ENCODE measurements around the gene EYS. TPM values are rescaled to one million over a fixed set of nuclear protein-coding genes. Genes with fewer than 3 reads are reported as not detected.

EYS gene
- total and polyA plus RNA-seq, 2 experiments from 2014 or later, result under 0.01 to 0.15 TPM

- TF ChIP-seq, protein P1, sequence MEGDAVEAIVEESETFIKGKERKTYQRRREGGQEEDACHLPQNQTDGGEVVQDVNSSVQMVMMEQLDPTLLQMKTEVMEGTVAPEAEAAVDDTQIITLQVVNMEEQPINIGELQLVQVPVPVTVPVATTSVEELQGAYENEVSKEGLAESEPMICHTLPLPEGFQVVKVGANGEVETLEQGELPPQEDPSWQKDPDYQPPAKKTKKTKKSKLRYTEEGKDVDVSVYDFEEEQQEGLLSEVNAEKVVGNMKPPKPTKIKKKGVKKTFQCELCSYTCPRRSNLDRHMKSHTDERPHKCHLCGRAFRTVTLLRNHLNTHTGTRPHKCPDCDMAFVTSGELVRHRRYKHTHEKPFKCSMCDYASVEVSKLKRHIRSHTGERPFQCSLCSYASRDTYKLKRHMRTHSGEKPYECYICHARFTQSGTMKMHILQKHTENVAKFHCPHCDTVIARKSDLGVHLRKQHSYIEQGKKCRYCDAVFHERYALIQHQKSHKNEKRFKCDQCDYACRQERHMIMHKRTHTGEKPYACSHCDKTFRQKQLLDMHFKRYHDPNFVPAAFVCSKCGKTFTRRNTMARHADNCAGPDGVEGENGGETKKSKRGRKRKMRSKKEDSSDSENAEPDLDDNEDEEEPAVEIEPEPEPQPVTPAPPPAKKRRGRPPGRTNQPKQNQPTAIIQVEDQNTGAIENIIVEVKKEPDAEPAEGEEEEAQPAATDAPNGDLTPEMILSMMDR (IDR thresholded peaks at IDR 0.05; ENCODE audit: low read depth, low read length), result no peak
- Histone ChIP-seq H3K36me3 (no peaks in the 10 kb centered on the region), H3K4me1 (ENCODE audit: low read depth) (peaks cover 25% of the 10 kb centered on the region), H3K27me3 (no peaks in the 10 kb centered on the region), H3K4me3 (no peak overlapping the region), H3K27ac (no peak overlapping the region), H3K9me3 (ENCODE audit: low read depth) (no peaks in the 10 kb centered on the region)
- no peak for DNase-seq (ENCODE audit: low read depth in 1 of 2, low spot score in 1 of 2)
Measured at GRCh38 chr6:63930848-63931247, 1776.2 kb downstream of the EYS start.

GRCh38 chr6:63929111-63929510, 1777.9 kb downstream of the EYS start:
- H3K4me3 ChIP-seq, result no peak overlapping the region
- peaks cover 25% of the 10 kb centered on the region for H3K4me1 ChIP-seq (ENCODE audit: low read depth)
- no peak for DNase-seq (ENCODE audit: low read depth in 1 of 2, low spot score in 1 of 2)
- H3K27ac ChIP-seq, result peak overlapping the region; percentile 53
- H3K27me3 ChIP-seq, result no peaks in the 10 kb centered on the region
- no peaks in the 10 kb centered on the region for H3K9me3 ChIP-seq (ENCODE audit: low read depth)
- no peaks in the 10 kb centered on the region for H3K36me3 ChIP-seq
- TF ChIP-seq, protein P1 (IDR thresholded peaks at IDR 0.05; ENCODE audit: low read depth, low read length), result no peak

GRCh38 chr6:63928613-63929012, 1778.4 kb downstream of the EYS start:
- TF ChIP-seq, protein P1 (IDR thresholded peaks at IDR 0.05; ENCODE audit: low read depth, low read length), result no peak
- DNase-seq (ENCODE audit: low read depth in 1 of 2, low spot score in 1 of 2), result no peak
- peaks cover 25% of the 10 kb centered on the region for H3K4me1 ChIP-seq (ENCODE audit: low read depth)
- H3K27ac ChIP-seq, result peak overlapping the region; percentile 53
- H3K9me3 ChIP-seq (ENCODE audit: low read depth), result no peaks in the 10 kb centered on the region
- no peaks in the 10 kb centered on the region for H3K36me3 ChIP-seq
- H3K27me3 ChIP-seq, result no peaks in the 10 kb centered on the region
- H3K4me3 ChIP-seq, result no peak overlapping the region

DNA sequence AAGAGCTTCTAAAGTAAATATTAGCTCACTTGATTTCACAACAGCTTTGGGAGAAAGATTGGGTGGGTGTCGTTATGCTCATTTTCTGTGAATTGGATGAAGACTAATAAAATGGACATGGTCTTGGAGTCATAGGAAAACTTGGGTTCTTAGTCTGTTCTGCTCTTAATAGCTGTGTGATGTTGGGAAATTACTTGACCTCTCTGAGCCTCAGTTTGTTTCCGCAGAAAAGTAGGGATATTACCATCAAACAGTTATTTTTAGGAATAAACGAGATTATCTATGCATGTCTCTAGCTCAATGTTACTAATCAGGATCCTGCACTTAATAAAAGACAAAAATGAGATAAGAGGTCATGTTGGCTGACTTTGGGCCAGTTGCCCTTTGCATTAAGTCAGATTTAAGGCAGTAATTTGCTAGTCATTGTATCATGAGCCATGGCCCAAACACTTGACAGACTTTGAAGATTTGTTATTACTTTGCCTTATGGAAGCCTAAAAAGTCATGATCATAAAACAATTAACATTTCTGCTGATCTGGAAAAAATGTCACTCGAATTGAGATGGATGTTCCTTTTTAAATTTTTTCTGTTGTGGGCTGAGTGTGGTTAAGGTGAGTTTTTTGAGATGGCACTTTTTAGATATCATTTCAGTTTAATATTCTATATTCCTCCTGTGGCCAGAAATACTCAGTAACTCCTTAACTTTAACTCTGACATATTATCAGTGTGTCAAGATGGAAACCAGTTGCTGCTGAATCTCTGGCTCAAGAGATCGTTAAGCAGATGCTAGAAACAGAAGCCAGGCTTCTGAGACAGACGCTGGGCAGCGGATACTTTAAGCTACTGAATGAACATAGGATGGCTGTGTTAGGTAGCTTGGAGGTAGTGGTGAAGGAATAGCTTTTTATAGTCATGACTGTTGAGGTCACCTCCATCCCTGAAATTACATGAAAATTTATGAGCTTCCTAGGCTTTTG, 1779.8 kb downstream of the EYS start:
- H3K4me3 ChIP-seq, result no peak overlapping the region
- peak; percentile 1 to 70 for DNase-seq (ENCODE audit: low read depth in 1 of 2, low spot score in 1 of 2)
- no peaks in the 10 kb centered on the region for H3K27me3 ChIP-seq
- H3K9me3 ChIP-seq (ENCODE audit: low read depth), result no peaks in the 10 kb centered on the region
- peaks cover 25% of the 10 kb centered on the region for H3K4me1 ChIP-seq (ENCODE audit: low read depth)
- TF ChIP-seq, protein P1 (IDR thresholded peaks at IDR 0.05; ENCODE audit: low read depth, low read length), result no peak
- H3K27ac ChIP-seq, result peak overlapping the region; percentile 28
- no peaks in the 10 kb centered on the region for H3K36me3 ChIP-seq

DNA sequence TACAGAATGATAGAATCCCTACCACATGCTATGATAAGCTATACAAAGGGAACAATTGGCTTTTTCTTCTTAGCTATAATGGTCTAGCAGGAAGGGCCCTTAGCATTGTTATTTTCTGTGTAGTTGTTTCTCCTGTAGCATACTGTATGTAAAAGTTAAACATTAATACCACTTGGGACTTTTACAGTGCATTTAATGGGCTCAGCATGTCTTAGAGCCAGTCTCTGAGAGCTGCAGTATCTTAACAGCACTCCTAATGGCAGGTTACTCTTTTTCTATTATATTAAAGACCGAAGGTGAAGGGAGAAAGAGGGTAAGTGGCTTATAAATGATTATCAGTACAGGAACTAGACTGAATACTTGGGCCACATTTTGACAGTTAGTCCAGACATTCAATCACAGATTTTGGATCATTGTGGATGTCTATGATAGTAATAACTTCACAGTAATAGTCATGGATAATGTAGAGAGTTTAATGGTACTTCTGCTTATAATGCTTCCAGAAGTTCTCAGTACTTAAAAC, 1780.7 kb downstream of the EYS start:
- DNase-seq (ENCODE audit: low read depth in 1 of 2, low spot score in 1 of 2), result no peak
- Histone ChIP-seq H3K4me1 (ENCODE audit: low read depth) (peaks cover 25% of the 10 kb centered on the region), H3K27me3 (no peaks in the 10 kb centered on the region), H3K36me3 (no peaks in the 10 kb centered on the region), H3K4me3 (no peak overlapping the region), H3K27ac (peak overlapping the region; percentile 28), H3K9me3 (ENCODE audit: low read depth) (no peaks in the 10 kb centered on the region)
- TF ChIP-seq, protein P1 (IDR thresholded peaks at IDR 0.05; ENCODE audit: low read depth, low read length), result no peak

Data from cardiac muscle cell (in vitro differentiated cells and primary cell).